22Rv1 (cell line): ENCODE results near the gene CDK5RAP2.

ENCODE experiments used
- CTCF ChIP-seq: fragments of 450-650 bp; IDR thresholded peaks from 2 replicates; pipeline ENCODE4 v1.5.1; 2017; ENCODE audit warnings: mild to moderate bottlenecking
- ZFX ChIP-seq: fragments of 450-650 bp; IDR thresholded peaks from 2 replicates; pipeline ENCODE4 v1.6.1; 2017; ENCODE audit warnings: antibody characterized with exemption, borderline replicate concordance

- TF ChIP-seq CTCF (no peak), ZFX (no peak)
Observed at GRCh38 chr9:120567081-120567480, 12.9 kb downstream of the CDK5RAP2 start.
